ENCODE results near the gene IFT88. TPM values are rescaled to one million over a fixed set of nuclear protein-coding genes. Genes with fewer than 3 reads are reported as not detected.

IFT88 gene
- total RNA-seq, 1 experiment from 2014 or later = 5.2 TPM

DNA sequence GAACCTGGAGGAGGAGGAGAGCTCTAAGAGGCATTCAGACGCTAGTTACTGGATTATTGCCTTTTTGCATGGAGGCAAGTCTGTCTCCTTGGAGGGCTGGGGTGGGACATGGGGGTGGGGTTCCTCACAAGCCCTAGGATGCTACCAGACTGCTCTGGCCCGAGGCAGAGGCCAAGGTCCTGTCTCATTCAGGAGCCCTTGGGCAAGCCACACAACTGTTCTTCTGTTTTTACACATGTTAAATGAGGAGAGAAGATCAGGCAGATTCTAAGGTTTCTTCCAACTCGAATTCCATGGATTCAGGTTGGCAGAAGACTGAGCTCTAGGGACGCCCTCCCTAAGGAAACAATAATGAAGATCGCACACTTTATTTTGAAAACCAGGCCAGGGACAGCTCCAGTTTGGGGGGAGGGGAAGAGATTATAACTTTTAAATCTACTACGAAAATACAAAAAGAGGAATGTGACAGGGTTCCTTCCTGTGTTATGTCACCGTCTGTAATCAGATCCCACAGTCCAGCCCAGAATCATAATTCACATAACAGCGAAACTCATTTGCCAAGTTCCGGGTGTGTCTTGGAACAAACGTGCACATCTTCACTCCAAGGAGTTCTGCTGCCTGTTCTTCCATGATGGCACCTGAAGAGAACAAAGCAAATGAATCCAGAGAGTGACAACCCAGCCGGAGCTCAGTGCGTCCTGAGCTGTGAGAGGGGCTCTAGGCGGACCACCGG, 161.8 kb downstream of the IFT88 start:
- Mint-ChIP-seq H3K4me3 (no peak overlapping the region), H3K9me3 (no peaks in the 10 kb centered on the region), H3K4me1 (no peaks in the 10 kb centered on the region), H3K27ac (no peak overlapping the region), H3K27me3 (ENCODE audit: low read depth) (peaks cover 2% of the 10 kb centered on the region; the same call in 1 of the 2 replicates), H3K36me3 (ENCODE audit: insufficient read depth in 1 of 3, low read depth in 3 of 3) (peaks cover 0 to 4% (median 1%) of the 10 kb centered on the region in 3 experiments; a peak in 1 of 7 replicates)
- H3T11ph ChIP-seq (ENCODE audit: low read length) = no peak overlapping the region
- H3K79me2 ChIP-seq (ENCODE audit: insufficient read depth, low read length) = no peaks in the 10 kb centered on the region
- no peak overlapping the region for H2AFZ ChIP-seq (ENCODE audit: low read length)
- no CpG with 5 or more reads among the region's 14 CpGs for WGBS (ENCODE audit: extremely low coverage, insufficient read length, low lambda C conversion rate)
- no peaks in the 10 kb centered on the region for H3K9me3 ChIP-seq (ENCODE audit: control insufficient read depth, low read depth, low read length)
- DNase-seq = no peak
- no peaks in the 10 kb centered on the region for H3K27me3 ChIP-seq (ENCODE audit: insufficient read depth, low read length)
- no peak overlapping the region for H2BK20ac ChIP-seq (ENCODE audit: low read depth, low read length, poor library complexity, severe bottlenecking)
- H2BK120ac ChIP-seq (ENCODE audit: low read depth, low read length, poor library complexity, severe bottlenecking) = no peak overlapping the region
- H2BK5ac ChIP-seq (ENCODE audit: insufficient read length, low read length) = no peak overlapping the region
- no peaks in the 10 kb centered on the region for H3K23me2 ChIP-seq (ENCODE audit: insufficient read length, low read depth, low read length, poor library complexity, severe bottlenecking)
- H2BK12ac ChIP-seq (ENCODE audit: insufficient read length, low read depth, low read length) = no peak overlapping the region
- no peak overlapping the region for H2AK5ac ChIP-seq (ENCODE audit: insufficient read length, low read length)
- no peaks in the 10 kb centered on the region for H3K4me1 ChIP-seq (ENCODE audit: insufficient read depth, low read length)
- no peak overlapping the region for H3K9ac ChIP-seq (ENCODE audit: extremely low read depth, insufficient read length, low read length)
- H4K91ac ChIP-seq (ENCODE audit: insufficient read length, low read depth, low read length) = no peak overlapping the region
- H3K27ac ChIP-seq (ENCODE audit: insufficient read length, low read depth, low read length) = no peak overlapping the region
- no peaks in the 10 kb centered on the region for H4K20me1 ChIP-seq (ENCODE audit: control insufficient read depth, insufficient read depth, insufficient read length)
- no peak overlapping the region for H3K18ac ChIP-seq (ENCODE audit: insufficient read length, low read depth, low read length)
- TF ChIP-seq, protein P1, sequence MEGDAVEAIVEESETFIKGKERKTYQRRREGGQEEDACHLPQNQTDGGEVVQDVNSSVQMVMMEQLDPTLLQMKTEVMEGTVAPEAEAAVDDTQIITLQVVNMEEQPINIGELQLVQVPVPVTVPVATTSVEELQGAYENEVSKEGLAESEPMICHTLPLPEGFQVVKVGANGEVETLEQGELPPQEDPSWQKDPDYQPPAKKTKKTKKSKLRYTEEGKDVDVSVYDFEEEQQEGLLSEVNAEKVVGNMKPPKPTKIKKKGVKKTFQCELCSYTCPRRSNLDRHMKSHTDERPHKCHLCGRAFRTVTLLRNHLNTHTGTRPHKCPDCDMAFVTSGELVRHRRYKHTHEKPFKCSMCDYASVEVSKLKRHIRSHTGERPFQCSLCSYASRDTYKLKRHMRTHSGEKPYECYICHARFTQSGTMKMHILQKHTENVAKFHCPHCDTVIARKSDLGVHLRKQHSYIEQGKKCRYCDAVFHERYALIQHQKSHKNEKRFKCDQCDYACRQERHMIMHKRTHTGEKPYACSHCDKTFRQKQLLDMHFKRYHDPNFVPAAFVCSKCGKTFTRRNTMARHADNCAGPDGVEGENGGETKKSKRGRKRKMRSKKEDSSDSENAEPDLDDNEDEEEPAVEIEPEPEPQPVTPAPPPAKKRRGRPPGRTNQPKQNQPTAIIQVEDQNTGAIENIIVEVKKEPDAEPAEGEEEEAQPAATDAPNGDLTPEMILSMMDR (conservative IDR thresholded peaks at IDR 0.05) = no peak
- no peak overlapping the region for H4K8ac ChIP-seq (replicated peaks; ENCODE audit: insufficient read length, low read depth, low read length)
- H3K4ac ChIP-seq (ENCODE audit: low read depth, low read length) = no peak overlapping the region
- H4K5ac ChIP-seq (ENCODE audit: insufficient read length, low read depth, low read length) = no peak overlapping the region
- H3K56ac ChIP-seq (ENCODE audit: insufficient read length, low read depth, low read length) = no peak overlapping the region
- H3K79me1 ChIP-seq (ENCODE audit: insufficient read depth, low read depth, low read length, poor library complexity, severe bottlenecking) = no peaks in the 10 kb centered on the region
- no peak overlapping the region for H3K4me2 ChIP-seq (ENCODE audit: insufficient read depth, insufficient read length, low read length)
- no peak overlapping the region for H3K14ac ChIP-seq (ENCODE audit: insufficient read depth, low read length)
- H3K23ac ChIP-seq (ENCODE audit: insufficient read length, low read depth, low read length) = no peak overlapping the region
- H2BK15ac ChIP-seq (ENCODE audit: low read depth, low read length) = no peak overlapping the region

Data from H9 (cell line).